K562 (cell line): Measurements from ENCODE around the gene SF3B4. TPM values are rescaled to one million over a fixed set of nuclear protein-coding genes. Genes with fewer than 3 reads are reported as not detected.

ENCODE experiments used
- ATAC-seq: fragments of 200-7000 bp; cut with Tn5 transposase; 3 replicates; pipeline ENCODE4 v1.9.1; 2020; ENCODE audit warnings: moderate library complexity
- BruUV-seq: library from RNA; stranded (reverse); fragments of 400-500 nt; replicated peaks from 2 replicates; lab custom pipeline; 2021; lab: Mats Ljungman, UMichigan
- CTCF ChIA-PET: fragments of 300-600 bp; formaldehyde crosslinking; extraction: SDS; loops from one replicate; lab custom pipeline; 2021; ENCODE audit warnings: low intra/inter-chr PET ratio; lab: Yijun Ruan, JAX
- POLR2A ChIA-PET: fragments of 300-600, 350-650 bp; sonication (Branson Sonifier 250); formaldehyde crosslinking; extraction: SDS; loops from one replicate; lab custom pipeline; 2021; ENCODE audit warnings: antibody characterized with exemption, inconsistent platforms; lab: Yijun Ruan, JAX
- DNase-seq, 4 experiments: peaks; one replicate each; pipeline versions ENCODE4 v3.0.0 to v3.0.0-alpha.2; 2011 to 2018; ENCODE audit warnings: low spot score in 3 of 4, mixed read lengths in 3 of 4; ENCODE audit errors: extremely low read depth in 1 of 4
- FAIRE-seq: peaks from 2 replicates; lab custom pipeline; 2011; peaks lifted over from hg19 to GRCh38; lab: Jason Lieb, UNC
- H2AFZ ChIP-seq: 2 replicates; pipeline ENCODE4 v1.6.0; 2011; ENCODE audit warnings: low read depth, low read length, control low read depth, inconsistent platforms
- H3K27ac ChIP-seq: fragments of 200-600 bp; 3 replicates; pipeline ENCODE4 v1.8.0; 2011; ENCODE audit warnings: low read depth, mild to moderate bottlenecking, control low read depth, inconsistent platforms, low read length, moderate library complexity, mixed read lengths; ENCODE audit errors: extremely low read depth
- H3K27me3 ChIP-seq, 2 experiments: fragments of 300-600 bp in 1 of 2; 2 replicates in 1 of 2; 3 replicates in 1 of 2; pipeline versions ENCODE4 v1.6.0 to v1.8.0; 2011; ENCODE audit warnings: inconsistent platforms in 2 of 2, low read length in 2 of 2, mild to moderate bottlenecking in 1 of 2, mixed read lengths in 1 of 2, moderate library complexity in 1 of 2; ENCODE audit not compliant: control insufficient read depth in 2 of 2, insufficient read depth in 2 of 2
- H3K36me3 ChIP-seq: fragments of 300-600 bp; 3 replicates; pipeline ENCODE4 v1.8.0; 2011; ENCODE audit warnings: mild to moderate bottlenecking, low read length, inconsistent platforms; ENCODE audit not compliant: control insufficient read depth, insufficient read depth
- H3K4me1 ChIP-seq, 2 experiments: fragments of 200-600 bp in 1 of 2; replicated peaks in 1 of 2; 2 replicates in 1 of 2; 3 replicates in 1 of 2; pipeline versions ENCODE4 v1.5.1 to v1.8.0; 2011; ENCODE audit warnings: inconsistent platforms in 2 of 2, low read length in 2 of 2, mild to moderate bottlenecking in 1 of 2, mixed read lengths in 1 of 2, moderate library complexity in 1 of 2; ENCODE audit not compliant: control insufficient read depth in 2 of 2, insufficient read depth in 2 of 2
- H3K4me2 ChIP-seq: 2 replicates; pipeline ENCODE4 v1.6.1; 2011; ENCODE audit warnings: low read length, control low read depth, inconsistent platforms, mixed read lengths; ENCODE audit not compliant: insufficient read depth
- H3K4me3 ChIP-seq: fragments of 200-600 bp; sonication (generic), shearing (Covaris generic); 2 replicates; pipeline ENCODE4 v1.5.1; 2016; ENCODE audit warnings: control low read depth, inconsistent platforms
- H3K79me2 ChIP-seq: fragments of 200-600 bp; 3 replicates; pipeline ENCODE4 v1.8.0; 2011; ENCODE audit warnings: low read length, inconsistent platforms; ENCODE audit not compliant: control insufficient read depth, insufficient read depth
- H3K9ac ChIP-seq, 2 experiments: 2 replicates each; pipeline versions ENCODE4 v1.6.0 to v1.6.1; 2011; ENCODE audit warnings: low read depth in 2 of 2, low read length in 2 of 2, control low read depth in 1 of 2, inconsistent platforms in 1 of 2, mild to moderate bottlenecking in 1 of 2, mixed read lengths in 1 of 2; ENCODE audit not compliant: insufficient read depth in 1 of 2
- H3K9me1 ChIP-seq: one replicate; pipeline ENCODE4 v1.6.0; 2011; ENCODE audit warnings: inconsistent platforms, mild to moderate bottlenecking, low read length, moderate library complexity; ENCODE audit not compliant: control insufficient read depth, insufficient read depth
- H3K9me3 ChIP-seq: replicated peaks from 2 replicates; pipeline ENCODE4 v1.5.1; 2011; ENCODE audit warnings: low read depth, low read length, inconsistent platforms; ENCODE audit not compliant: control insufficient read depth, insufficient read depth
- H4K20me1 ChIP-seq: replicated peaks from 2 replicates; pipeline ENCODE4 v1.6.1; 2011; ENCODE audit warnings: low read length, inconsistent platforms, mixed read lengths; ENCODE audit not compliant: control insufficient read depth, insufficient read depth
- ARID3B ChIP-seq: fragments of 250-450 bp; sonication (Bioruptor Pico); IDR thresholded peaks from 2 replicates; pipeline ENCODE4 v1.4.0; 2020; ENCODE audit warnings: borderline replicate concordance
- ATF7 ChIP-seq: fragments of 450-650 bp; IDR thresholded peaks from 2 replicates; pipeline ENCODE4 v1.7.1; 2014; ENCODE audit warnings: mild to moderate bottlenecking, moderate library complexity
- CXXC5 ChIP-seq: fragments of 250-450 bp; sonication (Bioruptor Pico); IDR thresholded peaks from 2 replicates; pipeline ENCODE4 v1.8.0; 2022; ENCODE audit warnings: inconsistent platforms, mild to moderate bottlenecking, moderate library complexity
- DPF2 ChIP-seq: fragments of 450-650 bp; IDR thresholded peaks from 2 replicates; pipeline ENCODE4 v1.6.1; 2016
- GATA2 ChIP-seq: sonication (generic); formaldehyde crosslinking; IDR thresholded peaks from 2 replicates; pipeline ENCODE4 v1.4.0; 2020; ENCODE audit warnings: mild to moderate bottlenecking, missing genetic modification reagents
- HLTF ChIP-seq: fragments of 450-650 bp; IDR thresholded peaks from 2 replicates; pipeline ENCODE4 v1.6.1; 2016
- KDM1A ChIP-seq, 2 experiments: fragments of 450-650 bp; IDR thresholded peaks; 2 replicates each; pipeline ENCODE4 v1.6.1; 2016; ENCODE audit warnings: mild to moderate bottlenecking in 2 of 2
- KDM5B ChIP-seq: fragments of 200-600 bp; sonication (generic); IDR thresholded peaks from 2 replicates; pipeline ENCODE4 v1.6.1; 2012; ENCODE audit warnings: low read depth, mild to moderate bottlenecking, moderate library complexity, low read length, control low read depth, inconsistent platforms; ENCODE audit not compliant: insufficient replicate concordance
- MYC ChIP-seq, 2 experiments: fragments of 250-450 bp in 1 of 2; sonication (Bioruptor Pico) in 1 of 2; IDR thresholded peaks; 2 replicates each; pipeline versions ENCODE4 v1.5.1 to v1.6.1; 2012 to 2021; ENCODE audit warnings: low read depth in 2 of 2, borderline replicate concordance in 1 of 2, improper control_type of control experiment in 1 of 2, low read length in 1 of 2, mild to moderate bottlenecking in 1 of 2, moderate library complexity in 1 of 2
- NR0B1 ChIP-seq: fragments of 450-650 bp; IDR thresholded peaks from one replicate; pipeline ENCODE4 v1.6.1; 2018; ENCODE audit warnings: mild to moderate bottlenecking, moderate library complexity; ENCODE audit not compliant: partially characterized antibody
- PRMT5 ChIP-seq: sonication (generic); formaldehyde crosslinking; IDR thresholded peaks from 2 replicates; pipeline ENCODE4 v1.5.0; 2020; ENCODE audit warnings: missing genetic modification reagents
- RBM34 ChIP-seq: fragments of 200-400 bp; formaldehyde crosslinking; IDR thresholded peaks from 2 replicates; pipeline ENCODE4 v1.6.1; 2018; ENCODE audit warnings: low read length, borderline replicate concordance; ENCODE audit not compliant: insufficient read depth
- RUNX1 ChIP-seq: sonication (generic); IDR thresholded peaks from 2 replicates; pipeline ENCODE4 v1.6.1; 2016; ENCODE audit warnings: antibody characterized with exemption, low read depth
- SMAD4 ChIP-seq: fragments of 250-450 bp; sonication (Bioruptor Pico); conservative IDR thresholded peaks from 2 replicates; pipeline ENCODE4 v1.8.0; 2021; ENCODE audit warnings: inconsistent platforms, mild to moderate bottlenecking, moderate library complexity
- SMARCA4 ChIP-seq: fragments of 450-650 bp; IDR thresholded peaks from 2 replicates; pipeline ENCODE4 v1.6.1; 2016
- SMARCE1 ChIP-seq: fragments of 450-650 bp; IDR thresholded peaks from 2 replicates; pipeline ENCODE4 v1.7.1; 2016; ENCODE audit warnings: mild to moderate bottlenecking
- TCF3 ChIP-seq: sonication (generic); formaldehyde crosslinking; IDR thresholded peaks from 2 replicates; pipeline ENCODE4 v1.4.0; 2020; ENCODE audit warnings: mild to moderate bottlenecking, missing genetic modification reagents
- TEAD1 ChIP-seq, 2 experiments: fragments of 450-650 bp in 1 of 2; sonication (generic) in 1 of 2; formaldehyde crosslinking; IDR thresholded peaks; 2 replicates each; pipeline versions ENCODE4 v1.4.0 to v1.8.0; 2020 to 2022; ENCODE audit warnings: mild to moderate bottlenecking in 2 of 2, missing genetic modification reagents in 1 of 2
- TSC22D4 ChIP-seq: fragments of 450-650 bp; IDR thresholded peaks from 2 replicates; pipeline ENCODE4 v1.6.1; 2016; ENCODE audit warnings: missing genetic modification characterization, missing biosample characterization, control low read depth
- ZFP36 ChIP-seq: fragments of 150-350 bp; IDR thresholded peaks from 2 replicates; pipeline ENCODE4 v1.6.1; 2018; ENCODE audit warnings: low read length, low read depth; ENCODE audit not compliant: partially characterized antibody
- ZNF274 ChIP-seq: IDR thresholded peaks from 2 replicates; pipeline ENCODE4 v1.6.1; 2011; ENCODE audit warnings: low read depth, mild to moderate bottlenecking, low read length, moderate library complexity, borderline replicate concordance
- WGBS: fragments of 100-300 bp; shearing (Covaris generic); methylation state at CpG from one replicate; pipeline ENCODE4 v1.1.6; 2016; ENCODE audit warnings: low coverage, mixed read lengths; ENCODE audit not compliant: insufficient coverage; ENCODE audit errors: missing lambda C conversion rate; 5-methylcytosine and 5-hydroxymethylcytosine counted together
- in situ Hi-C: fragments of 300-500 bp; cut with MboI; formaldehyde crosslinking; loops from 4 replicates; pipeline ENCODE4 v1.15.0; 2018; ENCODE audit warnings: inconsistent platforms, mixed read lengths
- intact Hi-C: fragments of 100-400 bp; cut with micrococcal nuclease; formaldehyde crosslinking; loops from 2 replicates; pipeline ENCODE4 v1.14.2; 2022
- polyA plus RNA-seq, 8 experiments: library from polyadenylated mRNA; depleted of rRNA in 4 of 8; stranded (reverse) in 5 of 8; unstranded in 3 of 8; fragments of >200 nt; fragmentation: Nextera tagmentation in 2 of 8; fragmentation: Illumina TruSeq in 1 of 8; extraction: Ambion mirVana in 2 of 8; extraction: Trizol in 1 of 8; gene quantifications; 2 replicates each; pipeline versions ENCODE4 v1.2.1 to v1.2.3, GENCODE V29; 2011 to 2014; ENCODE audit warnings: inconsistent platforms in 1 of 8, missing spikeins in 1 of 8
- total RNA-seq, 7 experiments: library from RNA; depleted of rRNA in 6 of 7; stranded (reverse); fragments of >200 nt in 6 of 7; fragmentation: Illumina TruSeq in 2 of 7; extraction: Trizol in 2 of 7; gene quantifications; 2 replicates each; pipeline versions ENCODE4 v1.2.1 to v1.2.3, GENCODE V29; 2011 to 2021; ENCODE audit warnings: low replicate concordance in 1 of 7

The SF3B4 gene
- total and polyA plus RNA-seq, 9 of the 15 experiments (the other 6 are each of a cell fraction or from before 2014, with no cell fraction given), result 3.0 to 88.0 (median 26.1) TPM

GRCh38 chr1:149906570-149907075 is 21.0 kb downstream of the SF3B4 start:
- no TSS peak for BruUV-seq
- CTCF ChIA-PET, result no interaction called here
- H3K27ac ChIP-seq, result peak overlapping the region; percentile 41; the same call in 1 of the 3 replicates
- H3K36me3 ChIP-seq, result no peaks in the 10 kb centered on the region
- 2% methylated on average over 10 of the region's 10 CpGs for WGBS
- intact Hi-C loops (no loop called here), in situ Hi-C loops (no loop called here)
- DNase-seq (peak; percentile 65 to 79 (median 76)), ATAC-seq (peak; percentile 82), FAIRE-seq (peak; percentile 95)
- H3K9me1 ChIP-seq, result no peaks in the 10 kb centered on the region
- no peaks in the 10 kb centered on the region for H3K9me3 ChIP-seq
- H3K9ac ChIP-seq, result peak overlapping the region; percentile 33 to 88; a peak in 3 of 4 replicates
- H4K20me1 ChIP-seq, result no peaks in the 10 kb centered on the region
- H3K79me2 ChIP-seq, result no peaks in the 10 kb centered on the region
- POLR2A ChIA-PET, result interaction anchor here (0.7 to 8.4 kb wide), 4 partner anchors 10 to 29 kb away, joined by 3 to 71 read pairs (median 4); a partner anchor contains a TSS
- peak overlapping the region; percentile 5; the same call in 1 of the 2 replicates for H3K4me3 ChIP-seq
- no peaks in the 10 kb centered on the region for H3K27me3 ChIP-seq
- H3K4me1 ChIP-seq, result peaks cover 5 to 26% of the 10 kb centered on the region in 2 experiments; a peak in 4 of 5 replicates
- H3K4me2 ChIP-seq, result peak overlapping the region; percentile 89
- peak overlapping the region; percentile 94 for H2AFZ ChIP-seq
- peak; percentile 91 for TF ChIP-seq SMARCA4
- TF ChIP-seq TCF3, result peak; percentile 44; the same call in 1 of the 2 replicates
- TF ChIP-seq KDM1A (IDR thresholded peaks at IDR 0.05), result 0 out of 4 replicates have a peak, but pooled peaks of 1 of the 2 experiments have one; percentile 34
- peak; percentile 93 for TF ChIP-seq DPF2
- no peak for TF ChIP-seq TSC22D4 (tag)
- TF ChIP-seq MYC (IDR thresholded peaks at IDR 0.05; ENCODE audit: low read depth, low read length), result no peak
- TF ChIP-seq MYC (CRISPR knock-in tag; IDR thresholded peaks at IDR 0.05; ENCODE audit: borderline replicate concordance, low read depth), result no peak
- peak; percentile 17 for TF ChIP-seq ZFP36
- TF ChIP-seq RUNX1, result no peak
- TF ChIP-seq PRMT5 (CRISPR knock-in tag), result no peak
- TF ChIP-seq ARID3B (CRISPR knock-in tag), result no peak
- TF ChIP-seq NR0B1, result no peak
- 0 out of 2 replicates have a peak, but pooled peaks have one; percentile 17 for TF ChIP-seq CXXC5 (CRISPR knock-in tag)
- 0 out of 2 replicates have a peak, but pooled peaks have one; percentile 30 for TF ChIP-seq ATF7
- no peak for TF ChIP-seq HLTF
- TF ChIP-seq SMARCE1, result peak; percentile 92
- TF ChIP-seq KDM5B, result no peak
- TF ChIP-seq RBM34, result no peak
- TF ChIP-seq TEAD1 (CRISPR knock-in tag; IDR thresholded peaks at IDR 0.05), result peak in 1 of 2 experiments; percentile 82; a peak in 2 of 4 replicates
- no peak for TF ChIP-seq ZNF274
- TF ChIP-seq GATA2 (CRISPR knock-in tag), result peak; percentile 74
- 0 out of 2 replicates have a peak, but pooled peaks have one; percentile 33 for TF ChIP-seq SMAD4
